Right kidney (tissue), 1 donor: ENCODE measurements around the gene RNF26.

ENCODE experiments used
- DNase-seq: peaks from one replicate; pipeline ENCODE4 v3.0.0-alpha.2; 2016

The RNF26 gene

DNA sequence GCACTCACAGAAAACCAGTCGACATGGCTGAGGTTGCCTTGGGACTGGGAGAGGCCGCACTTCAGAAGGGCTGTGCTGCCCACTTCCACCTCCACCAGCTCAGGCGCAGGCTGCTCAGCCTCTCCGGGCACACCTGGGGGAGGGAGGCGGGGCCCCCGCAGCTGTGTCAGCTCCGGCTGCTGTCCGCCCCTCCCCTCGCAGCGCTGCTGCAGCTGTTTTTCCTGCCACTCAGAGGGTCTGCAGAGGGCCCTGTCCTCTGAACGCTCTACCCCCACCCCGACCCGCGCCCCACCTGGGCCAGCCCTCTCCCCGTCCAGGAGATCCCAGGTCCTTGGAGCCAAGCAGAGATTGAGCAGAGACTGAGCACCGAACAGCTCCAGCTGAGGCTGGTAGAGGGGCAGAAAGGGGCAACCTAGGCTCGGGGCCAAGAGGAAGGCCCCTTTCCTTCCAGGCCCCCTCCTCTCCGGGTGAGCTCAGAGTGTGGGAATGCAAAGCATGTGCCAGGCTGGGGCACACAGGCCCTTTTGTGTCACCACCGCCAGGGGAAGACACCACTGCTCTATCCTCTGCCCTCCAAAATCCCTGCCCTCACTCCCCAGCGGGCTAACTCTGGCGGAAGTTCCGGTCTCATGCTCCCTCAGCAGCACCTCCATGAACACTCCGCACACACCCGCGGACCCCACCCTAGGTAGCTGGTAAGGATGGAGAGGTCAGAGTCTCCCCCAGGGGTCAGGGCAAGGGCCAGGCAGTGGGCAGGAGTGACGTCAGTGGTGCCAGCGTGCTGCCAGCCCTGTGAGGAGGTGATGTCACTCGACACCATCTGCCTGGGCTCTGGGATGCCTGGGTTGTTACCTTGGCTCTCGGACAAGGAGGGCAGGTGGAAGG is 19.0 kb upstream of the RNF26 start:
- DNase-seq = peak; percentile 61

DNA sequence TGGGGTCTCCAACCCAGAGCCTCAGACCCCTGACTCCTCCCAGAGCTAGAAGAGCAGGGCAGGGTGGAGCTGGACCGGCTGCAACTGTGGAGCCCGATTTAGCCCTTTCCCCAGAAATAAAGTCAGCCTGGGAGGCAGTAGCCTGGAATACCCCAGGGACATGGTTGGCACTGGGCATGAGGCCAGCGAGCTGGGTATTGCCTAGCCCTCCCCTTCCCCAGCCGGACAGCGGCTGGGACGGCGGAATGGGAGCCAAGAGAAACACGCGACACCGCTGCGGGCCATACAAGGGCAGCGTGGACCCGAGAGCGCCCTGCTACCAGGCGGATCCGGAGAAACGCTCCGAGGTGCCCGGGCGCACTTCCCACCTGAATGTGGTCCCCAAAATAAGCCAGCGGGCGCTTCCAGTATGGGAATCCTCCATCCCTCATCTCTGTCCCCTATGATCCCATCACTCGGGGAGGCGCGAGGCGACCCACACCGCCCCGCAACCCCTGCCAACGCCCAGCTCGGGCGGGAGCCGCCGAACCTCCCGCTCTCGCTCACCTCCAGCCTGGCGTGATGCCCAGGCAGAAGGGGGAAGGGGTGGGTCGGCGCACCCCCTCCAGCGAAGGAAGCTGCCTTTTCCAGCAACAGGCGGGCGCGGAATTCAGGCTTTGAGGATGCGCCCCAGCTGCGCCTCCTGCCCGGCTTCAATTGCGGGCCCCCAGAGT is 18.2 kb upstream of the RNF26 start:
- DNase-seq = peak; percentile 68

DNA sequence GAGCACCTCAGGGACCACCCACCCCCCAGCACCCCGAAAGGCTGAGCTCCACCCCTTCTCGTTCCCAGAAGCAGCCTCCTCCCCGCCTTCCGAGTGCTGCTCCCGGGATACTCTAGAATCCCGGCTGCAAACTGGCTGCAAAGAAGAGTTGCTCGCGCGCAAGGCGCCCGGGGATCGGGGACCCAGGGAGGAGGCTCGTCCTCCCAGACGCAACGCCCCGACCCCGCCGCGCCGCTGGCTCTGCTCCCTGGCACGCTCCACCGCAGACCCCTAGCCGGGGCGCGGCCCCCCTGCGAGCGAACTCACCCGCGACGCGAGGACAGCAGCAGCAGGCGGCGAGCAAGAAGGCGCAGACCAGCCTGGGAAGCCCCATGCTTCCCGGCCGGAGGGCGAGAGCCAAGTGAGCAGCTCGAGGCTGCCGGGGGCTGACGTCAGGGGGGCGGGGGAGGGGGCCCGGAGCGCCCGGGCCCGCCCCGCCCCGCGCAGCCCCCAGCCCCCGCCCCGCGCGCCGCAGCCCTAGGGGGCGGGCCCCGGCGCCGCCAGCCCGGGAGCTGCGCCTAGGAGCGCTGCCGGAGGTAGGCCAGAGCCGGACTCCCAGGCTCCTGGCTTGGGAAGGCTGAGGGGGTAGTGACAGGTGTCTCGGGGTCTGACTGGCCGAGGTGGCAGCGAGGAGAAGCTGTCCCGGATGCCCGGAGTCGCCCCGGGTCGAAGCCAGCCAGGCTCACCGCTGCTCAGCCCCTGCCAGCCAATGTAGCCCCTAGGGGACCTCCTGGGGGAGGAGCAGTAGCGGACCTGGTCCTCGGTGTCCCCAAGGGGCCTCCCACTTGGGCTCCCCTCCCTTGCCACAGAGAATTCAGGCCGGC is 17.4 kb upstream of the RNF26 start, which contains the start of gene MCAM:
MCAM (minus strand) TSS at position 402 of the 863 bp plus-strand sequence; CDS start at position 373, 29 bp downstream.
- peak; percentile 81 for DNase-seq

DNA sequence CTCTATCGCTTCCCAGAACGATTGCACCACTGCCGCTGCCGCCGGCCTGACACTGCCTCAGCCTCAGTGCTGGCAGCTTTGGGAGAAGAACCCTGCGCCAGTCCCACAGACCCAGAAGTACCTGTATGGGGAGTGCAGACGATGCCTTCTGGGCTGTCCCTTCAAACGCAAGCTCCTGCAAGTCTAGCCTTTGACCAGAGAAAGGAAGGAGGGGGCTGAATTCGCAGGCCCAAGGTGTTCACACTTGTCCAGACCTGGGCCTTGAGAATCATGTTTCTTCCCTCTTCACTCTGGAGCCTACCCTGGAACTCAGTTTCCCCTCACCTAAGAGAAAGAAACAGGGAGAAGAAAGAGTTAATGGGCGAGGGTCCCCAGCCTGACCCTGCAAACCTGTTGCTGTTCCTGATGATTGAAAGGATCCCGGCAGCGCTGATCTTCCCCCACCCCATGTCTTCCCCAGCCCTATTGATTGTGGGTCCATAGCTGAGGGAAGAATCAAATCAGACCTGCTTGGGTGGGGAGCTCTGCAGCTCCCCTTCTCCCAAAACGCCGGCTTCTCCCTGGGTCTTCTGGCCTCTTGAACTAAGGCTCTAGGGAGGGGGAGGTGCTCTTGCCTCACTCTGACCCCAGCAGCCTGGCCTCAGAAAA is 16.6 kb upstream of the RNF26 start:
- DNase-seq = no peak

DNA sequence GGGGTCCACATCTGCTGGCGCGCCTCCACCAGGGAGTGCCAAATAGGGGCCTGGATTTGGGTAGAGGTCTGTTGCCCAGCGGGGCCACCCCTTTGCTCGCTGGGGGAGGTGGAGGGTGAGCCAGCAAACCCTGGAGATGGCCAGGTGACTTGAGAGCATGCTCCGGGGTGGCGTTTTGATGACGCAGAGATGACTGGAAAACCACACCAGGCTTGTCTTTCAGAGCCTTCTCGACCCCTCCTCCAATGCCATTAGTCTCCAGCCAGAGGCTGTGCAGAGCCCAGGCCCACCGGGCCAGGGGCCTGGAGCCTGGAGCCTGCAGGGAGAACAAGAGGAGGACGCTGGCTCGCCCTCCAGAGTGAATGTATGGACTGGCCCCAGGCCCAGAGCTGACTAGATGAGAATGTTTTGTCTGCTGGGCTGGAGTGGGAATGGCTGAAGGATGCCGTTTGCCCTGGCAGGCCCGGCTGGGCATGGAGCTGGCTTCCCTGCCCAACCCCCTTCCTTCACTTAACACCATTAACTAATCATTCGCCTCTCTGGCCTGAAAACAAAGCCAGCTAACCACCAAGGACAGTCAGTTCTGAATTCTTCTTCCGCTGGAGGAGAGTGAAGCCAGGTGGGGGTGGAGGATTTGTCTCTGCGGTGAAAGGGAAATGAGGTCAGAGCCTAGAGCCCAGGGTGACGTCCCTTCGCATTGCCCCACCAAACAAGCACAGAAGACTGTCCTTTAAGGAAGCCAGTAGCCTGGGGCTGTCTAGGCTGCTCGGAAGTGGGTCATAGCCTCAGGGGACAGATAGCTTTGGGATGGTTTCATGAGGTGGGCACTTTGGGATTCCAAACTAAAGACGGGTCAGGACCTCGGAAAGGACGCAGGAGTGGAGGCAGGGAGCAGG is 15.8 kb upstream of the RNF26 start:
- peak; percentile 41 for DNase-seq

DNA sequence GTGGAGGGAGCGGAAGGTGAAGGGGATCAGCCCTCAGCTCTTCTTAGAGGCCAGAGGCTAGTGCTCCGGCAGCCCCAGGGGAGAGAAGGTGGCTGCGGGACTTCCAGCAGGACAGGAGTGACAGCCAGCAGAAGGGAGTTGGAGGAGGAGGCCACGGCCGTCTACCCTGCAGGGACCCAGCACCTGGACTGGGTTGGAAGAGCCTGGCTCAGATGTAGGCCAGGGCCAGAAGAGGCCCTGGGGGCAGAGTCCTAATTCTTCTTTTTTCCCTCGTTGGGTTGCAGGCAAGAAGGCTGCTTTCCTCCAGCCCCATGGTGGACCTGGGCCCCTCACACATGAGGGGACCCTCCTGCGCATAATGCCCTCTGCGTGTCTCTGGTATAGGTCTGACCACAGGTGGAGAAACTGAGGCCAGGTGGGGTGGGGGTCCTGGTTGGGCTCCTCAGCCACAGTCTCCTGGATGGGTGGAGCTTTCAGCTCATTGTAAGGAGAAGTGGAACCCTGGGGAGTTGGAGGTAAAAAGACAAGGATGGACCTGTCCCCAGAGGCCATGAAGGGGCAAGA is 15.1 kb upstream of the RNF26 start:
- DNase-seq = no peak

DNA sequence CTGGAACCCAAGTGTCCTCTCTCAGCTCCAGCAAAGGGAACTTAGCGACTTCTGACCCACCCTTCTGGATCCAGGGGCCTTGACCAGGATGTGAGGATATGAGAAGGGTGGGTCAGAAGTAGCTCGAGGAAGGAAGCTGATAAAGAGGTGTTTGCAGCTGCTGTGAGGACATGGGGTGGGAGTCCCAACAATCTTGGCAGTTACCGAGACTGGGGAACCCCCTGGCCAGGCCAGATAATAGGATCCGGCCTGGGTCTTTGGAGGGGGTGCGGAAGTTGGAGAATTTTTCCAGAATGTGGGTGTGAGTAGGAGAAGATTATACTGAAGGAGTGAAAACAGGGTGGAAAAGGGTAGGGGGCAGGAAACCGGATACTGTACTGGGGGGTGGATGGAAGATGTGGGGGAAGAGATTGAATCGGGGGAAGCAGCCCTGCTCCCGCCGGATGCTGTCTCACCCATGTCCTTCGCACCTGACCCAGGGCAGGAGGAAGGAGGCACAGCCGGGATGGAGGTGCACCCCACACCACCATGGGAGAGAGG is 14.6 kb upstream of the RNF26 start:
- no peak for DNase-seq

DNA sequence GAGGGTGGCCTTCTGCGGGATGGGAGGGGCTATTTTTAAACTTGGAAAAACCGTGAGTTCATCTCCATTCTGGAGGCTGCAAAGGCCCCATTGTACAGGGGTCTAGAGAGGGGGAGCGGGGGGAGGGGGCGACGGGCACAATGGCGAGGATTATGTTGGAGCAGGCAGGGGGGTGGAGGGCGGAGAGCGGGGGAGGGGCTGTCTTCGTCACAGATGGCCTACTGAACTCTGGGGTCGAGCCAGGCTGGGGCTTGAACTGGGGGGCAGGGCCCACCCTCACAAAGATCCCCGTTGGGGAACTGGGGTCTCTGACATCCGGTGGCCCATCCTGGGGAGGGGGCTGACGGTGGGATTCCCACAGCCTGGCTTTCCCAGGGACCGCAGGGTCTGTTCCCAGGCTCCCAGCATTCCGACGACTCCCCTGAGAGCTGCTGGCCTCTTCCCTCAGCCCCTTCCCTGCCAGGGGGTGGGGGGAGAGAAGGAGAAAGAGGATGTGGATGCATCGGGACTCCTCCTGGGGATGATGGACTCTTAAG is 14.0 kb upstream of the RNF26 start:
- no peak for DNase-seq

DNA sequence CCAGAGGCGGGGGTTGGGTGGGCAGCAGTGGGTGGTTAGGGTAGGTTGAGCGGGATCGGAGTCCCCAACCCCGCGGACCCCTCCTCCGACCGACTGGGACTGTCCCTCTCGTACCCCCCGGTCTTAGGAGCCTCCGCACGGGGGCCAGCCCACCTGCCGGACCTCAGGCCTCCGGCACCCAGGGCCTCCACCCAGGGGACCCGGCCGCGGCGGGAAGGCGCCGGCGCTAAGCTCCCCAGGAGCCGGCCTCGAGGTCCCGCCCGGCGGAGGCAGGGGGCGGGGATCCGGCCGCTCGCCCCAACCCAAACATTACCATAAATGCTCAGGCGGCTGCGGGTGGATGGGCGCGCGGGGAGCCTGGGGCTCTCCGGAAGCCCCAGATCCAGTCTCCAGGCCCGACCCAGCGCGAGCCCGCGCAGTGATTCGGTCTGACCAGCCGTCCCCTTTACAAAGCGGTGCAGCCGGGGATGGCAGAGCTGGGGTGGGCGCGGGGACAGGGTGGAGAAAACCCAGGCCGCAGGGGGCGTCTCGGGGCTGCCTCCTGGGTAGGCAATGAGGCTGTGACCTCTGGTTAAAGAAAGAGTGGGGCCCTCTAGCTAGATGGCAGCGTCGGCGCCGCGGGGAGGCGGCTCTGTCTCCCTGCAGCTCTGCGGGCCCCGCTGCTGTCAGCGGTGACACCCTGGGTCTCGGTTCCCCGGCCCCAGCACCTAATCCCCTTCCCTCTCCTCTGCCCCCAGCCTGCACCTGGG is 13.4 kb upstream of the RNF26 start:
- peak; percentile 83 for DNase-seq

DNA sequence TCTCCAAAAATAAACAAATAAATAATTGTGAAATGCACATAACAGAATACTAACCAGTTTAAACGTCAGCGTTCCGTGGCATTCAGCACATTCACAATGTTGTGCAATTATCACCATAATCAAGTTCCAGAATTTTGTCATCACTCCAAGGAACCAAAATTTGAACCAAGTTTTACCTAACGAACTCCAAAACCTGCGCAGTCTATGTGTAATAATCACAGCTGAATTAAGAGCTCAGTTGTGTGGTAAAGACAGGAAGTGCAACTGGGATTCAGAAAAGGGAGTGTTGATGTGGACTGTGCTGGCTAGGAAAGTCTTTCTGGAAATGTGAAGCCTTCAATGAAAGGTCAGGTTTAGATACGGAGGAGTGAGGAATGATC is 12.0 kb upstream of the RNF26 start:
- DNase-seq = no peak

DNA sequence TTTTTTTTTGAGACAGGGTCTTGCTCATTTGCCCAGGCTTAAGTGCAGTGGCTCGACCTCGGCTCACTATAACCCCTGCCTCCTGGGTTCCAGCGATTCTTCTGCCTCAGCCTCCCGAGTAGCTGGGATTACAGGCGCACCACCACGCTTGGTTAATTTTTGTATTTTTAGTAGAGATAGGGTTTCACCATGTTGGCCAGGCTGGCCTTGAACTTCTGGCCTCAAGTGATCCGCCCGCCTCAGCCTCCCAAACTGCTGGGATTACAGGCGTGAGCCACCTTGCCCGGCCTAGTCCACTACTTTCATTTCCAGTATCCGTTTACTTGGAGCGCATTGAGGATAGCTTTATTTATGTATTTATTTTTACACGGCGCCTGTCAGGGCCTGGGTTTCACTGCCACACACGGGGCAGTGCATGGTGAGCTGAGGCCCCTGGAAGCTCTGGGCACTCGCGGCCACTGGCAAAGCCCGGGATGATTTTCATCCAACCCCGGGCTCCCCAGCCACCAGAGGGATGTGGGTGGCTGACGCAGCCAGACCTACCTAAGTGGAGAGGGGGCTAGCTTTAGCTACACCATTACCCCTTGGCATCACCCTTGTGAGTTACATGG is 11.3 kb upstream of the RNF26 start:
- DNase-seq = no peak

DNA sequence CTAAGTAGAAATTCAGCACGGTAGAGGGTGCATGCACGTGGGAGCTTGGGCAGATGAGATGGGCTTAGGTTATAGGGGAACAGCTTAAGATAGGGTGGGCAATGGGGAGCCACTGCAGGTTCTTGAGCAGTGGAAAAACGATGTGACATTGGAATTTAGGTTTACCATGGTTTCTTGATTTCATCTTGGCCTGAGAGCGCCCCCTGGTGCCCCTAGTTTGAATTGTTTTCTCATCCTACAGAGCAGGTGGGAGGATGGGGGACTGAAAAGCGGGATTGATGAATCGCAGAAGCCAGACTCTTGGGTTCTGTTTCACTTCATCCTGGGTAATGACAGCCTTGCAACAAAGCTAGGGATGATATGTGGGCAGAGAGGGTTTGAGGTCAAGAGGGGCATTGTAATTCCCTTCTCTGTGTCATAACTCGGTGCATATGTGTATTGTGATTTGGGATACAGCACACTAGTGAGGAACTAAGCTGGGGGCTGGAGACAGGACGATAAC is 10.7 kb upstream of the RNF26 start:
- peak; percentile 47 for DNase-seq

DNA sequence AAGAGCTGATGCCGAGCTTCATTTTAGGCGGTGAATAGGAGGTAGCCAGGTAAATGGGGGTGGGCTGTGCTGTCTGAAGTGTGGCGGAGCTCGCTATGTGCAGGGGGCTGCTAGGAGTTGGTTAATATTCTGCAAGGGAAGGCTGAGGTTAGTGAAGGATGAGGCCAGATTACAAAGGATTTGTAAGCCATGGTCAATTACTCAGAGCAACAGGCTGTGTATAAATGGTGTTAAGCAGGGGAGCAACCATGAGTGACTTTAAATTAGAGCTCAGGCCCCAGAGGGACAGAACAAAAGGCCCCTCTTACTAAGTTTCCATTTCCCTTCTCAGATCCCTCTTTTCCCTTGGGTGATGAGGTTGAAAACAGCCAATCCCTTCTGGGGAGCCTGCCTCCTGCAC is 10.1 kb upstream of the RNF26 start:
- DNase-seq = no peak

DNA sequence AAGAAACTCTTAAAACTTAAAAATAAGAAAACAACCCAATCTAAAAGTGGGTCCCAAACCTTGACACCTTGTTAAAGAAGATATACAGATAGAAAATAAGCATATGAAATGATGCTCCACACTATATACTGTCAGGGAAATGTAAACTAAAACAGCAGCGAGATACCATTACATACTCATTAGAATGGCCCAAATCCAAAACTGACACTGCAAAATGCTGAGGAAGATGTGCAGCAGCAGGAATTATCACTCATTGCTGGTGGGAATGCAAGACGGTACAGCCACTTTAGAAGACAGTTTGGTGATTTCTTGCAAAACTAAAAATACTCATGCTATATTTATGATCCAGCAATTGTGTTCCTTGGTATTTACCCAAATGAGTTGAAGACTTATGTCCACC is 5.0 kb upstream of the RNF26 start:
- no peak for DNase-seq

DNA sequence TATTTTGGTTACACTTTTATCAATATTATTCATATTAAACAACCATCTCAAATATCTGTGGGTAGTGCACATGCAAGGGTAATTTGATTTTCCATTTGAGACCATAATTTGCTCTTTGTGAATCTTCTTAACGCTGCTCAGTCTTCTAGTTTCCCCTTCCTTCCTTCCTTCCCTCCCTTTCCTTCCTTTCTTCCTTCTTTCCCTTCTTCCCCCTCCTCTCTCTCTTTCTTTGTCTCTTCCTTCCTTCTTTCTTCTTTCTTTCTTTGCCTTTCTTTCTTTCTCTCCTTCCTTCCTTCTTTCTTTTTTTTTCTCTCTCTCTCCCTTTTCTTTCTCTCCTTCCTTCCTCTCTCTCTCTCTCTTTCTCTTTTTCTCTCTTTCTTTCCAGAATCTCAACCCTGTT is 4.1 kb upstream of the RNF26 start:
- DNase-seq = no peak

DNA sequence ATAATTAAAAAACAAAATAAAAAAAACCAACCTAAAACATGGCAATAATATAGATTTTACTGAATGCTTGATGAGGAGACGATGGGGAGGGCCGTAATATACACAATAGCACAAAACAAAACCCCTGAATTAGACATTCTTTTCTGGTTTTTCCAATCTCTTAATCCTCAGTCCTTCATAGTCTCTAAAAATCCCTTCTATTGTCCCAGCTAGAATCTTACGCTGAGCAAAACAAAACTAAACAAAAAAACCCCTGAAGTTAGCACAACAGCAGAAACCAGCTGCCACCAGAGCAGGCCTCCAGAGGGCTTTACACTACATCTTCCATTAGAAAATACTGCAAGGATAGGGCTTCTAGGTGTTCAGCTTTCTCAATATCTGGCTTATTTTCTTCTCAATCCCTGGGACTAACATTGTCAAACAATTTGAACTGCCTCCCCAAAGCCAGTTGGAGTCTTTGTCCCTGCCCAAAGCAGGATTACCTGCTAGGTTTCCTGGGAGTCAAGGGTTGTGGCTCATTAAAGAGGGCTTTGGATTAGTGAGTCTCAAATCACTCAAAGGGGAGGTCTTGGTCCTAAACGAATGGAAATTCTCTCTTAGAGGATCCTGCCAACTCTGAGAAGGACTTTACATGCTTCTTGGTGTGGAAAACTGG is 2.1 kb upstream of the RNF26 start:
- no peak for DNase-seq

DNA sequence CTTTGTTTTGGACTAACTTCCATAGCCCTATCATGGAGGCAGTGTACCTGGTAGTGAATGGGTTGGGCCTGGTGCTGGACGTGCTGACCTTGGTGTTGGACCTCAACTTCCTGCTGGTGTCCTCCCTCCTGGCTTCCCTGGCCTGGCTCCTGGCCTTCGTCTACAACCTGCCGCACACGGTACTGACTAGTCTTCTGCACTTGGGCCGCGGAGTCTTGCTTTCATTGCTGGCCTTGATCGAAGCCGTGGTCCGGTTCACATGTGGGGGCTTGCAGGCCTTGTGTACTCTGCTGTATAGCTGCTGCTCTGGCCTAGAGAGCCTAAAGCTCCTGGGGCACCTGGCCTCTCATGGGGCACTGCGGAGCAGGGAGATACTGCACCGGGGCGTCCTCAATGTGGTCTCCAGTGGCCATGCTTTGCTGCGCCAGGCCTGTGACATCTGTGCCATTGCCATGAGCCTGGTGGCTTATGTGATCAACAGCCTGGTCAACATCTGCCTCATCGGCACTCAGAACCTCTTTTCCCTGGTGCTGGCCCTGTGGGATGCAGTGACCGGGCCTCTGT is 846 bp downstream of the RNF26 start:
- no peak for DNase-seq
